ENCODE measurements around the gene PODNL1. TPM values are rescaled to one million over a fixed set of nuclear protein-coding genes. Genes with fewer than 3 reads are reported as not detected.

Gene PODNL1
- total RNA-seq, 6 experiments from 2014 or later, result 10.1 to 13.7 (median 12.2) TPM

- Mint-ChIP-seq H3K27me3 (ENCODE audit: insufficient read depth) (no peaks in the 10 kb centered on the region), H3K36me3 (ENCODE audit: low read depth) (peaks cover 5% of the 10 kb centered on the region; the same call in 1 of the 2 replicates)
Observed at GRCh38 chr19:13913352-13913751, 24.9 kb downstream of the PODNL1 start.

GRCh38 chr19:13909430-13909829, 28.8 kb downstream of the PODNL1 start:
- no peak for TF ChIP-seq CTCF (IDR thresholded peaks at IDR 0.05)
- no peaks in the 10 kb centered on the region for H3K27me3 Mint-ChIP-seq (ENCODE audit: insufficient read depth)
- no peak overlapping the region for H3K27ac Mint-ChIP-seq
- H3K9me3 Mint-ChIP-seq, result no peaks in the 10 kb centered on the region
- peaks cover 5% of the 10 kb centered on the region; the same call in 1 of the 2 replicates for H3K36me3 Mint-ChIP-seq (ENCODE audit: low read depth)
- peaks cover 13% of the 10 kb centered on the region; the same call in 1 of the 2 replicates for H3K4me1 Mint-ChIP-seq (ENCODE audit: low read depth)
- DNase-seq, result no peak
- H3K4me3 Mint-ChIP-seq, result no peak overlapping the region

More at GRCh38 chr19:13913352-13913751, 24.9 kb downstream of the PODNL1 start:
- Mint-ChIP-seq H3K9me3 (no peaks in the 10 kb centered on the region), H3K27ac (no peak overlapping the region), H3K4me1 (ENCODE audit: low read depth) (no peaks in the 10 kb centered on the region), H3K4me3 (no peak overlapping the region)
- TF ChIP-seq CTCF (IDR thresholded peaks at IDR 0.05), result no peak
- no peak for DNase-seq

- TF ChIP-seq CTCF (IDR thresholded peaks at IDR 0.05), result no peak
- H3K36me3 Mint-ChIP-seq (ENCODE audit: low read depth), result peaks cover 5% of the 10 kb centered on the region; the same call in 1 of the 2 replicates
- no peaks in the 10 kb centered on the region for H3K27me3 Mint-ChIP-seq (ENCODE audit: insufficient read depth)
- H3K27ac Mint-ChIP-seq, result no peak overlapping the region
- no peaks in the 10 kb centered on the region for H3K9me3 Mint-ChIP-seq
- no peak for DNase-seq
- peaks cover 13% of the 10 kb centered on the region; the same call in 1 of the 2 replicates for H3K4me1 Mint-ChIP-seq (ENCODE audit: low read depth)
- H3K4me3 Mint-ChIP-seq, result no peak overlapping the region
Observed at GRCh38 chr19:13908674-13909073, 29.5 kb downstream of the PODNL1 start.

- no peak for DNase-seq
- no peaks in the 10 kb centered on the region for H3K27me3 Mint-ChIP-seq (ENCODE audit: insufficient read depth)
- TF ChIP-seq CTCF (IDR thresholded peaks at IDR 0.05), result no peak
- no peaks in the 10 kb centered on the region for H3K9me3 Mint-ChIP-seq
- H3K4me1 Mint-ChIP-seq (ENCODE audit: low read depth), result peaks cover 13% of the 10 kb centered on the region; the same call in 1 of the 2 replicates
- no peak overlapping the region; the same call in 1 of the 2 replicates for H3K27ac Mint-ChIP-seq
- H3K36me3 Mint-ChIP-seq (ENCODE audit: low read depth), result peaks cover 2% of the 10 kb centered on the region; the same call in 1 of the 2 replicates
- peak overlapping the region; percentile 86 for H3K4me3 Mint-ChIP-seq
Observed at GRCh38 chr19:13906910-13907309, 31.3 kb downstream of the PODNL1 start.

GRCh38 chr19:13906521-13906904, 31.7 kb downstream of the PODNL1 start:
- Mint-ChIP-seq H3K36me3 (ENCODE audit: low read depth) (no peaks in the 10 kb centered on the region; the same call in 1 of the 2 replicates), H3K4me3 (peak overlapping the region; percentile 86), H3K27ac (no peak overlapping the region), H3K9me3 (no peaks in the 10 kb centered on the region), H3K4me1 (ENCODE audit: low read depth) (peaks cover 13% of the 10 kb centered on the region; the same call in 1 of the 2 replicates), H3K27me3 (ENCODE audit: insufficient read depth) (no peaks in the 10 kb centered on the region)
- no peak for DNase-seq
- TF ChIP-seq CTCF (IDR thresholded peaks at IDR 0.05), result no peak

All from HFFc6 (cell line).